ENCODE data around the gene RPL27. TPM values are rescaled to one million over a fixed set of nuclear protein-coding genes. Genes with fewer than 3 reads are reported as not detected.
"Not testable (repeated sequence)": the region's sequence is repeated elsewhere in the genome, so short reads cannot be mapped to it uniquely, and the experiment has no call there.

The RPL27 gene
- total and polyA plus RNA-seq, 2 of the 8 experiments (the other 6 are each of a cell fraction or from before 2014, with no cell fraction given) = 1,415 to 3,779 TPM

DNA sequence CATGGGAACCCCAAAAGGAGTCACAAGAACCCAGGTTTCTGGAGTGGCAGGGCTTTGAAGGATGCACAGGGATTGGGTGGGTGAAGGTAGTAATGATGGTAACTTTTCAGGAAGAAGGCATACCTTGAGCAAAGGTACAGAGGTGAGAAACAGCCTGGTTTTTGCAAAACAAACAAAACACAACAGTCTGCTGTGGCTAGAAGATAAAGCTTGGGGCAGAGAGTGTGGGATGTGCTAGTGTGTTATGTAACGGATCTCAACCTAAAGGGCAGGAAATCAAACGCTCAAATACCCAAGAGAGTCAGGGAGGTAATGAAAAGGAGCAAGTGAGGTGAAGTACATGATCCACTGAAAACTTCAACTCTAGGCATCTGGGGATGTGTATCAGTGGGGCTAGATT is 23.0 kb upstream of the RPL27 start (continued):
- TF ChIP-seq, protein P1, sequence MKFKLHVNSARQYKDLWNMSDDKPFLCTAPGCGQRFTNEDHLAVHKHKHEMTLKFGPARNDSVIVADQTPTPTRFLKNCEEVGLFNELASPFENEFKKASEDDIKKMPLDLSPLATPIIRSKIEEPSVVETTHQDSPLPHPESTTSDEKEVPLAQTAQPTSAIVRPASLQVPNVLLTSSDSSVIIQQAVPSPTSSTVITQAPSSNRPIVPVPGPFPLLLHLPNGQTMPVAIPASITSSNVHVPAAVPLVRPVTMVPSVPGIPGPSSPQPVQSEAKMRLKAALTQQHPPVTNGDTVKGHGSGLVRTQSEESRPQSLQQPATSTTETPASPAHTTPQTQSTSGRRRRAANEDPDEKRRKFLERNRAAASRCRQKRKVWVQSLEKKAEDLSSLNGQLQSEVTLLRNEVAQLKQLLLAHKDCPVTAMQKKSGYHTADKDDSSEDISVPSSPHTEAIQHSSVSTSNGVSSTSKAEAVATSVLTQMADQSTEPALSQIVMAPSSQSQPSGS (IDR thresholded peaks at IDR 0.05; ENCODE audit: low read length) = no peak
- TF ChIP-seq CBX5 (IDR thresholded peaks at IDR 0.05; ENCODE audit: low read depth, low read length) (no peak), EGR1 (IDR thresholded peaks at IDR 0.05; ENCODE audit: borderline replicate concordance, low read depth, low read length) (no peak), ZNF274 (IDR thresholded peaks at IDR 0.05; ENCODE audit: borderline replicate concordance, extremely low read depth, low read length) (no peak), KDM1A (IDR thresholded peaks at IDR 0.05; ENCODE audit: borderline replicate concordance, low read length) (no peak)

DNA sequence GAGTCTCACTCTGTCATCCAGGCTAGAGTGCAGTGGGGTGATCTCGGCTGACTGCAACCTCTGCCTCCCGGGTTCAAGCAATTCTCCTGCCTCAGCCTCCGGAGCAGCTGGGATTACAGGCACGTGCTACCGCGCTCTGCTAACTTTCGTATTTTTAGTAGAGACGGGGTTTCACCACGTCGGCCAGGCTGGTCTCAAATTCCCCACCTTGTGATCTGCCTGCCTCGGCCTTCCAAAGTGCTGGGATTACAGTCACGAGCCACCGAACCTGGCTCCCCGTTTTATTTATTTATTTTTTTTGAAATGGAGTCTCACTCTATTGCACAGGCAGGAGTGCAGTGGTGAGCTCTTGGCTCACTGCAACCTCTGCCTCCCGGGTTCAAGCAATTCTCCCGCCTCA is 22.5 kb upstream of the RPL27 start:
- not testable (repeated sequence) for H2BK20ac ChIP-seq (ENCODE audit: low read length); H4K20me1 ChIP-seq (replicated peaks in 1 of 2; ENCODE audit: control insufficient read depth in 1 of 2, insufficient read depth in 2 of 2, low read length in 2 of 2); H3K79me2 ChIP-seq (ENCODE audit: control insufficient read depth in 1 of 2, insufficient read depth in 2 of 2, low read length in 2 of 2); H3K79me1 ChIP-seq (ENCODE audit: low read depth, low read length); H3K23me2 ChIP-seq (ENCODE audit: low read depth, low read length); H2AK5ac ChIP-seq (ENCODE audit: low read depth, low read length); H3K27me3 ChIP-seq (replicated peaks in 1 of 4; ENCODE audit: control insufficient read depth in 3 of 4, extremely low read depth in 1 of 4, insufficient read depth in 3 of 4, low read length in 3 of 4); H4K5ac ChIP-seq (ENCODE audit: insufficient read length, low read depth, low read length); H2BK15ac ChIP-seq (ENCODE audit: low read length); H3K4me3 ChIP-seq (ENCODE audit: extremely low read depth in 1 of 4, insufficient read depth in 2 of 4, low read depth in 3 of 4, low read length in 4 of 4); H3K4ac ChIP-seq (replicated peaks; ENCODE audit: insufficient read length, low read depth, low read length); H2BK120ac ChIP-seq (replicated peaks; ENCODE audit: low read depth, low read length); H2AFZ ChIP-seq (ENCODE audit: low read length); H4K8ac ChIP-seq (ENCODE audit: extremely low read depth, insufficient read depth, low read length); H3K18ac ChIP-seq (ENCODE audit: extremely low read depth, low read length); H3K4me1 ChIP-seq (replicated peaks in 1 of 4; ENCODE audit: control insufficient read depth in 3 of 4, insufficient read depth in 4 of 4, low read length in 3 of 4); H2BK12ac ChIP-seq (ENCODE audit: low read depth, low read length); H3K23ac ChIP-seq (ENCODE audit: insufficient read length); H3K56ac ChIP-seq (replicated peaks; ENCODE audit: insufficient read length, low read depth, low read length); H3K36me3 ChIP-seq (ENCODE audit: control insufficient read depth in 2 of 4, insufficient read depth in 4 of 4, low read length in 3 of 4); H3K9ac ChIP-seq (replicated peaks in 1 of 4; ENCODE audit: extremely low read depth in 1 of 4, low read depth in 3 of 4, low read length in 3 of 4); H4K91ac ChIP-seq (replicated peaks; ENCODE audit: insufficient read length, low read length); H3K14ac ChIP-seq (ENCODE audit: insufficient read length); H3K4me2 ChIP-seq (ENCODE audit: insufficient read depth in 1 of 2, low read depth in 2 of 2, low read length in 2 of 2); H2BK5ac ChIP-seq (ENCODE audit: low read depth, low read length); H3K27ac ChIP-seq (ENCODE audit: low read depth, low read length); H3K9me3 ChIP-seq (ENCODE audit: insufficient read depth in 2 of 2, low read depth in 1 of 2, low read length in 1 of 2); DNase-seq (ENCODE audit: low read depth in 1 of 2, low spot score in 2 of 2); FAIRE-seq
- 89% methylated on average over 16 of the region's 16 CpGs; no CpG with 5 or more reads in 1 of the 2 experiments for WGBS, 2 experiments (ENCODE audit: extremely low coverage in 1 of 2, insufficient coverage in 1 of 2, insufficient read length in 1 of 2, insufficient replicate concordance in 2 of 2, low coverage in 1 of 2, low lambda C conversion rate in 2 of 2, missing lambda C conversion rate in 1 of 2)
- ChIA-PET CTCF (ENCODE audit: partially characterized antibody) (interaction anchor here (0.6 to 4.7 kb wide), 4 partner anchors 11 to 131 kb away, joined by 3 to 20 read pairs (median 3); partner anchors contain the start of gene RPL27), POLR2A (ENCODE audit: partially characterized antibody) (interaction anchor here (0.8 to 0.9 kb wide), 3 partner anchors 22 to 61 kb away, joined by 3 to 4 read pairs (median 3); partner anchors contain the start of gene RPL27)

Data from H1 (cell line).